Transverse colon (tissue), 4 donors: ENCODE measurements around the gene SLC36A3. TPM values are rescaled to one million over a fixed set of nuclear protein-coding genes. Genes with fewer than 3 reads are reported as not detected.

Experiments
- DNase-seq: peaks from one replicate; pipeline ENCODE4 v3.0.0-alpha.2; 2019
- H3K27ac ChIP-seq, 4 donors: fragments of 200-600 bp; sonication (generic); 2 replicates each; pipeline ENCODE4 v1.5.1; 2016 to 2018; ENCODE audit warnings: inconsistent platforms in 4 of 4
- H3K27me3 ChIP-seq: fragments of 200-600 bp; sonication (generic); 2 replicates; pipeline ENCODE4 v1.5.1; 2017; ENCODE audit warnings: inconsistent platforms
- H3K36me3 ChIP-seq, 4 donors: fragments of 200-600 bp; sonication (generic); 2 replicates each; pipeline ENCODE4 v1.5.1; 2017 to 2019; ENCODE audit warnings: inconsistent platforms in 4 of 4
- H3K4me1 ChIP-seq, 4 donors: fragments of 200-600 bp; sonication (generic); 2 replicates each; pipeline ENCODE4 v1.5.1; 2017 to 2020; ENCODE audit warnings: inconsistent platforms in 4 of 4
- H3K4me3 ChIP-seq, 4 donors: fragments of 200-600 bp; sonication (generic); 1 replicate in 1 of 4; 2 replicates in 3 of 4; pipeline versions ENCODE4 v1.5.1 to v1.6.1; 2017 to 2019; ENCODE audit warnings: inconsistent platforms in 4 of 4
- H3K9me3 ChIP-seq, 2 donors: fragments of 200-600 bp; sonication (generic); 2 replicates each; pipeline ENCODE4 v1.5.1; 2017 to 2019; ENCODE audit warnings: inconsistent platforms in 2 of 2
- CTCF ChIP-seq, 5 experiments: fragments of 200-600 bp in 3 of 5; fragments of 450-650 bp in 2 of 5; sonication (generic) in 3 of 5; IDR thresholded peaks; 1 replicate in 2 of 5; 2 replicates in 3 of 5; pipeline ENCODE4 v1.5.1; 2016 to 2017; ENCODE audit warnings: antibody characterized with exemption in 5 of 5, inconsistent platforms in 3 of 5, mild to moderate bottlenecking in 2 of 5, moderate library complexity in 1 of 5
- EP300 ChIP-seq: sonication (generic); formaldehyde crosslinking; IDR thresholded peaks from one replicate; pipeline ENCODE4 v1.6.1; 2017; ENCODE audit warnings: antibody characterized with exemption, low read depth
- POLR2A ChIP-seq: fragments of 450-650 bp; IDR thresholded peaks from one replicate; pipeline ENCODE4 v1.6.1; 2016; ENCODE audit warnings: antibody characterized with exemption, mild to moderate bottlenecking, moderate library complexity
- POLR2AphosphoS5 ChIP-seq, 3 donors: sonication (generic); formaldehyde crosslinking; IDR thresholded peaks; one replicate each; pipeline ENCODE4 v1.6.1; 2016; ENCODE audit warnings: antibody characterized with exemption in 3 of 3
- WGBS, 2 donors: methylation state at CpG; one replicate each; pipeline ENCODE4 v1.1.5; 2018; ENCODE audit warnings: low coverage in 1 of 2; 5-methylcytosine and 5-hydroxymethylcytosine counted together
- in situ Hi-C, 4 donors: fragments of 200-750 bp; cut with MboI; loops; one replicate each; pipeline versions ENCODE4 v1.15.0 to v1.15.1; 2017; ENCODE audit warnings: low sequenced_read_pairs in 3 of 4, low pct_ligation_motif_present in 1 of 4, low pct_unique_long_range_greater_than_20kb in 1 of 4
- intact Hi-C: fragments of 100-400 bp; cut with DNase I; formaldehyde crosslinking; loops from one replicate; pipeline ENCODE4 v1.15.1; 2023; ENCODE audit warnings: low total_unique reads
- total RNA-seq, 4 donors: library from RNA; depleted of rRNA; stranded (reverse); fragments of >200 nt; gene quantifications; one replicate each; pipeline ENCODE4 v1.1.0, GENCODE V29; 2016

Gene SLC36A3
- total RNA-seq, 4 donors from 2014 or later: not detected

GRCh38 chr5:151252762-151253604 is 50.6 kb downstream of the SLC36A3 start, which contains the start of gene GM2A:
TSS of gene GM2A (plus strand) at chr5:151253185. CDS start at chr5:151253217, 32 bp downstream.
- Histone ChIP-seq H3K4me1 (peaks cover 8 to 41% (median 18%) of the 10 kb centered on the region in 4 donors), H3K9me3 (no peaks in the 10 kb centered on the region), H3K36me3 (no peaks in the 10 kb centered on the region), H3K27ac (peak within 1 kb of the TSS; percentile 86 to 92 (median 88)), H3K27me3 (no peaks in the 10 kb centered on the region), H3K4me3 (peak within 1 kb of the TSS; percentile 55 to 95 (median 65))
- 0 to 1% methylated on average over 2 to 40 of the region's 52 CpGs for WGBS, 2 donors
- in situ Hi-C loops: no loop called here
- peak; percentile 100 for DNase-seq
- intact Hi-C loops: no loop called here
- TF ChIP-seq POLR2AphosphoS5 (IDR thresholded peaks at IDR 0.05) (peak; percentile 93 to 95 (median 94)), POLR2A (peak; percentile 84), EP300 (no peak), CTCF (IDR thresholded peaks at IDR 0.05) (no peak)

- no peaks in the 10 kb centered on the region for H3K27me3 ChIP-seq
- no peak for TF ChIP-seq POLR2A
- intact Hi-C loops: no loop called here
- in situ Hi-C loops: no loop called here
- DNase-seq: no peak
- WGBS, 2 donors: 80 to 89% methylated on average over 4 of the region's 4 CpGs
- H3K36me3 ChIP-seq: no peaks in the 10 kb centered on the region
- H3K4me3 ChIP-seq: no peak overlapping the region
- peaks cover 8 to 36% (median 18%) of the 10 kb centered on the region in 4 donors for H3K4me1 ChIP-seq
- H3K27ac ChIP-seq: peak overlapping the region in 3 of 4 donors; percentile 19 to 89 (median 81)
- no peaks in the 10 kb centered on the region for H3K9me3 ChIP-seq
Observed at GRCh38 chr5:151251621-151252020, 51.9 kb downstream of the SLC36A3 start.

- H3K27me3 ChIP-seq: no peaks in the 10 kb centered on the region
- DNase-seq: peak; percentile 19
- intact Hi-C loops (no loop called here), in situ Hi-C loops (no loop called here)
- no peaks in the 10 kb centered on the region for H3K9me3 ChIP-seq
- 70 to 83% methylated on average over 5 of the region's 5 CpGs for WGBS, 2 donors
- no peaks in the 10 kb centered on the region for H3K36me3 ChIP-seq
- peak overlapping the region in 2 of 4 donors; percentile 19 to 81 for H3K27ac ChIP-seq
- H3K4me3 ChIP-seq: no peak overlapping the region
- H3K4me1 ChIP-seq: peaks cover 8 to 36% (median 18%) of the 10 kb centered on the region in 4 donors
- TF ChIP-seq POLR2AphosphoS5 (IDR thresholded peaks at IDR 0.05) (no peak), CTCF (IDR thresholded peaks at IDR 0.05) (no peak), EP300 (no peak), POLR2A (no peak)
Observed at GRCh38 chr5:151251001-151251551, 52.5 kb downstream of the SLC36A3 start.

- H3K27me3 ChIP-seq: no peaks in the 10 kb centered on the region
- DNase-seq: no peak
- TF ChIP-seq POLR2AphosphoS5 (IDR thresholded peaks at IDR 0.05) (no peak), CTCF (IDR thresholded peaks at IDR 0.05) (no peak), EP300 (no peak), POLR2A (no peak)
- no peaks in the 10 kb centered on the region for H3K36me3 ChIP-seq
- intact Hi-C loops: no loop called here
- H3K27ac ChIP-seq: no peak overlapping the region
- peaks cover 8 to 34% (median 18%) of the 10 kb centered on the region in 4 donors for H3K4me1 ChIP-seq
- in situ Hi-C loops: no loop called here
- 89 to 91% methylated on average over 9 to 10 of the region's 10 CpGs for WGBS, 2 donors
- no peak overlapping the region for H3K4me3 ChIP-seq
- H3K9me3 ChIP-seq: no peaks in the 10 kb centered on the region
Observed at GRCh38 chr5:151250346-151251000, 53.1 kb downstream of the SLC36A3 start.
